UCSD-AML1 (cell line): ENCODE data around the gene FDX1.
"Not testable (repeated sequence)": the region's sequence is repeated elsewhere in the genome, so short reads cannot be mapped to it uniquely, and the experiment has no call there.

Source experiments
- DNase-seq: peaks from one replicate; lab custom pipeline; 2025; ENCODE audit not compliant: unreplicated experiment; lab: John Stamatoyannopoulos, UW

FDX1 gene

GRCh38 chr11:110429731-110430266 lies at the start of gene FDX1:
Gene FDX1, plus strand, starts transcription at chr11:110429948. Its CDS starts 173 bp downstream, at chr11:110430121.
- DNase-seq, result peak; percentile 91

- DNase-seq, result no peak
These were observed 48.7 kb upstream of the FDX1 start for GRCh38 chr11:110380836-110381622.

DNA sequence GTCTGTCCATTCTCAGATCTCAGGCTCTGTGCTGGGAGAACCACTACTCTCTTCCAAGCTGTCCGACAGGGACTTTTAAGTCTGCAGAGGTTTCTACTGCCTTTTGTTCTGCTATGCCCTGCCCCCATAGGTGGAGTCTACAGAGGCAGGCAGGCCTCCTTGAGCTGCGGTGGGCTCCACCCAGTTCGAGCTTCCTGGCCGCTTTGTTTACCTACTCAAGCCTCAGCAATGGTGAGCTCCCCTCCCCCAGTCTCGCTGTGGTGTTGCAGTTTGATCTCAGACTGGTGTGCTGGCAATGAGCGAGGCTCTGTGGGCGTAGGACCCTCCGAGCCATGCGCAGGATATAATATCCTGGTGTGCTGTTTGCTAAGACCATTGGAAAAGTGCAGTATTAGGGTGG lies 41.5 kb upstream of the FDX1 start:
- DNase-seq, result not testable (repeated sequence)

DNA sequence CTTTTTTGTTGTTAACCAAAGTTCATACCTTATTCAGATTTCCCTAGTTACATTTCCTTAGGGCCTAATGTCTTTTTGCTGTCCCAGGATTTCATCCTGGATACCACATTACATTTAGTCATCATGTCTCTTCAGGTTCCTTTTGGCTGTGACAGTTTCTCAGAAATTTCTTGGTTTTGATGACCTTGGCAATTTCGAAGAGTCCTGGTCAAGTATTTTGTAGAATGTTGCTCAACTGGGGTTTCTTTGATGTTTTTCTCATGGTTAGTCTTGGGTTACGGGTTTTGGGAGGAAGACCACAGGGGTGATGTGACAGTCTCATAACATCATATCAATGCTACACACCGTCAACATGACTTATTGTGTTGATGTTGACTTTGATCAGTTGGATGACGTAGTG lies 39.8 kb upstream of the FDX1 start:
- DNase-seq, result no peak

DNA sequence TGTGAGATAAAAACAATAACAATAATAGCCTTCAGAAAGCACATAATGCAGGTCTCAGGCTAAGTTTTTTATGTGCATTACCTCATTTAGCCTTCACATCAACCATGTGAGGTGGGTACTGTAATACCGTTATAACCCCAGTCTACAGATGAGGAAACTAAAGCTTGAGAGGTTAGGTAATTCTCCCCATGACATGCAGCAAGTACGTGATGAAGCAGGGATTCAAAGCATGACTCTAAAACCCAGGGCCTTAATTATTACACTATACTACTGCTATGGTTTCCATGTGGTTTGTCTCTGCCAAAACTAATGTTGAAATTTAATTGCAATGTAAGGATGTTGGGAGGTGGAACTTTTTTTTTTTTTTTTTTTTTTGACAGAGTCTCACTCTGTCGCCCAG lies 37.7 kb upstream of the FDX1 start:
- no peak for DNase-seq

GRCh38 chr11:110397668-110398286 lies 32.0 kb upstream of the FDX1 start:
- DNase-seq, result not testable (repeated sequence)

GRCh38 chr11:110403585-110403984 lies 26.2 kb upstream of the FDX1 start:
- DNase-seq, result not testable (repeated sequence)

DNA sequence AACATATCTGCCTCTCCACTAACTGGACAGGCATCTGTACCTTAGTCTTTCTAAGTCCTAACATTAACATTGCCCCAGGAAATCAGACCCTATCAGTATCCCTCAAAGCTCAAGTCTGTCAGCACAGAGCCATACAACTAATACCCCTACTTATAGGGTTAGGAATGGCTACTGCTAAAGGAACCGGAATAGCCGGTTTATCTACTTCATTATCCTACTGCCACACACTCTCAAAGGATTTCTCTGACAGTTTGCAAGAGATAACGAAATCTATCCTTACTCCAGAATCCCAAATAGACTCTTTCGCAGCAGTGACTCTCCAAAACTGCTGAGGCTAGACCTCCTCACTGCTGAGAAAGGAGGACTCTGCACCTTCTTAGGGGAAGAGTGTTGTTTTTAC lies 24.1 kb upstream of the FDX1 start:
- DNase-seq, result not testable (repeated sequence)

DNA sequence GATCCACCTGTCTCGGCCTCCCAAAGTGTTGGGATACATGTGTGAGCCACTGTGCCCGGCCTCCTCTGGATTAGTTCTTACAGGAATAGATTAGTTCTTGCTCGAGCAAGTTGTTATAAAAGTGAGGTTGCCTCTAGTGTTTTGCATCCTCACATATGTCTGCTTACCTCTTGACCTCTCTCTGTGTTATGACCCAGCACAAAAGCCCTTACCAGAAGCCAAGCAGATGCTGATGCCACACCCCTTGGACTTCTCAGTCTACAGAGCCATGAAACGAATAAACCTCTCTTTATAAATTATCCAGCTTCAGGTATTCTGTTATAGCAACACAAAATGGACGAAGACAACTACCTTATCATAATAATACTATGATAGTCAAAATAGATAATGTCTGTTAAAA lies 22.4 kb upstream of the FDX1 start:
- DNase-seq, result no peak

DNA sequence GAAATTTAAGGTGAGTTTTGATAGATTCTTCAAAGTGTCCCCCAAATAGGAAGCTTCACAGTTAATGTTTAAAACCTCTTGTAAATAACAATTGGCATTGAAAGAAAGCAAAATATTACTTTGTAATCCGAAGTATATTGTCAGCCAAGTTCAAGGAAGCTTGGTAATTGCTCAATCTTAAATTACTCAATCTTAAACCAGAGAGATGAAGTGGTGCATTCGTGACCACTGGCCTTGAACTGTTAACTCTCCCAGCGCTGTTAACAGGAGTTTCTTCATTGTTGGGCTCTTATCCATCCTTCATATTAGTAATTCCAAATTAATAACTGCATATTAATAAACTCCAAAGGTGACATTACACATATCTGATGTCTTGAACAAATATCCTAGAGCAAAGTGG lies 20.6 kb upstream of the FDX1 start:
- DNase-seq, result no peak

DNA sequence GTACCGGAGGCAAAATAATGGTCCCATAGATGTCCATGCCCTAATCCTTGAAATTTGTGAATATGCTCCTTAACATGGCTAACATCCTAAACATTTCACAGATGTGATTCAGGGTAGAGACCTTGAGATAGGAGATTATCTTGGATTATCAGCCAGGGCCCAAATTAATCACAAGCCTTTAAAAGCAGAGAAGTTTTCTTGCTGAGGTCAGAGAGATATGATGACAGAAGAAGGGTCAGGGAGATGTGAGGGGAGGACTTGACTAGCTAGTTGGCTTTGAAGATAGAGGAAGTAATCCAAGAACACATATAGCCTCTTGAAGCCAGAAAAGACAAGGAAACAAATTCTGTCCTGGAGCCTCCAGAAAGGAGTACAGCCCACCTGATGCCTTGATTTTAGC lies 19.1 kb upstream of the FDX1 start:
- no peak for DNase-seq

DNA sequence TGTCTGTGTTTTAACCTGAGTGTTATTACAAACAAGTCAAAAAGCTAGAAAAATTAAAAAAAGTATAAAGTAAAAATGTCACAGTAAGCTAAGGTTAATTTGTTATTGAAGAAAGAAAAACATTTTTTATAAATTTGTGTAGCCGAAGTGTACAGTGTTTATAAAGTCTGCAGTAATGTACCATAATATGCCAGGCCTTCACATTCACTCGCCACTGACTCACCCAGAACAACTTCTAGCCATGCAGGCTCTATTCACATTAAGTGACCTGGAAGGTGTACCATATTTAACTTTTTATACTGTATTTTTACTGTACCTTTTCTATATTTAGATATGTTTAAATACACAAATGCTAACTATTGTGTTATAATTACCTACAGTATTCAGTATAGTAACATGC lies 14.7 kb upstream of the FDX1 start:
- DNase-seq, result no peak

DNA sequence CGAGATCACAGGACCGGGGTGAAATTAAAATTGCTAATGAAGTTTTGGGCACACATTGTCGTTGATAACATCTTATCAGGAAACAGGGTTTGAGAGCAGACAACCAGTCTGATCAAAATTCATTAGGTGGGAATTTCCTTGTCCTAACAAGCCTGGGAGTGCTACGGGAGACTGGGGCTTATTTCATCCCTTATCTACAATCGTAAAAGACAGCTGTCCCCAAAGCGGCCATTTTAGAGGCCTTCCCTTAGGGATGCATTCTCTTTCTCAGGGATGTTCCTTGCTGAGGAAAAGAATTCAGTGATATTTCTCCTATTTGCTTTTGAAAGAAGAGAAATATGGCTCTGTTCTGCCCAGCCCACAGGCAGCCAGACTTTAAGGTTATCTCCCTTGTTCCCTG lies 8.1 kb upstream of the FDX1 start:
- DNase-seq, result not testable (repeated sequence)

DNA sequence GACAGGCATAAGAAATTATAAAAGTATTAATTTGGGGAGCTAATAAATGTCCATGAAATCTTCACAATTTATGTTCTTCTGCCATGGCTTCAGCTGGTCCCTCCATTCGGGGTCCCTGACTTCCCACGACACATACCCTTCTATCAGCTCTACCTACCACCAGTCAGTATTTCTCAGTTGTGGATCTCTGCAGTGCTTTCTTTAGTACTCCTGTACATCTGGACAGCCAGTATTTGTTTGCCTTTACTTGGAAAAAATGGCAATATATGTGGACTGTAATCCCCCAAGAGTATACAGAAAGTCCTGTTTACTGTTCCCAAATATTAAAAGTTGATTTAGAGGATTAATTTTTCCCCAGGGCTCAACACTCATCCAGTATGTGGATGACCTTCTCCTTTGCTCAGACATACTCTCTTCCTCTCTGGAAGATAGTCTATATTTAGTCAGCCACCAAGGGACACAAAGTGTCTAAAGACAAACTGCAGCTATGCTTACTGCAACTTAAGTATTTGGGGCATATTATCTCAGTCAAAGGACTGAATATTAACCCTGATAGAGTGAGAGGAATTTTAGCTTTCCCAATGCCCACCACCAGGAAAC lies 7.3 kb upstream of the FDX1 start:
- no peak for DNase-seq

GRCh38 chr11:110424775-110425444 lies 4.8 kb upstream of the FDX1 start:
- DNase-seq, result no peak

GRCh38 chr11:110425751-110426545 lies 3.8 kb upstream of the FDX1 start:
- DNase-seq, result no peak

- no peak for DNase-seq
These were observed 1.7 kb upstream of the FDX1 start for GRCh38 chr11:110428040-110428439.

GRCh38 chr11:110428956-110429730 lies 605 bp upstream of the FDX1 start:
- DNase-seq, result no peak

DNA sequence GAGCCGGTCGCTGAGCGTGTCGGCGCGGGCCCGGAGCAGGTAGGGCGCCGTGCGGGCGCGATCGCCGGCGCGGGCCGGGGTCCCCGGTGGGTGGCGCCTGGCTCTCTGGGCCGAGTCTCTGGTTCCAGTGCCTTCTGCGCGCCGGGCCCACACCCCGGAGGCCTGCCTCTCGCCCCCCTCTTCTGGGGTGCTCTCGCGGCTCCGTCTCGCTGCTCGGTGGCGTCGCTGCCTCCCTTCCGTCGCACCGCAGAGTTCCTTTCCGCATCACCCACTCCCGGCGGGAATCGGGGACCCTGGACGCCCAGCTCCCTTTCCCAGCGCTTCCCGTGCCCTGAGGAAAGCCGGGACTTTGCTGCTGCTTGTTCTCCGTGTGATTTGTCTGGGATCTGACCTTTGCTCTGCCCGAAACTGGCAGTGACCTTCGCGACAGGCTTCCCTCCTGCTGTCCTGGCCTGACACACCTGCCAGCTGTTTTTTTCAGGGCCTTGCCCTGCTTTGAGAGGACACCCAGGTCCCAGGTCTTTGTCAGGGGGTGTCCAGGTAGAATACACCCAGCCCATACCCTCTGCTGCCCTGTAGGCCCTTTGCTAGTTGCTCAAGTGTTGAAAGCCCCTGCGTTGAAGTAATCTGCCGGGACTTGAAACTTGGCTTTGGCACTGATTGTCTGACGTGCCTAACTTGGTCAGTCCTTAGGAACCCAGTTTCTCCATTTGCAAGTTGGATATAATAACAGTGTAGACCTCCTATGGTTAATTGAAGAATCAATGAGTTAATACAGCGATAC lies 711 bp downstream of the FDX1 start:
- DNase-seq, result no peak
